Germinal center (tissue), 1 donor: ENCODE data around the gene CFAP45.

Source experiments
- DNase-seq: peaks from one replicate; pipeline ENCODE4 v3.0.0; 2012; ENCODE audit warnings: mixed read lengths, low spot score

Gene CFAP45

DNA sequence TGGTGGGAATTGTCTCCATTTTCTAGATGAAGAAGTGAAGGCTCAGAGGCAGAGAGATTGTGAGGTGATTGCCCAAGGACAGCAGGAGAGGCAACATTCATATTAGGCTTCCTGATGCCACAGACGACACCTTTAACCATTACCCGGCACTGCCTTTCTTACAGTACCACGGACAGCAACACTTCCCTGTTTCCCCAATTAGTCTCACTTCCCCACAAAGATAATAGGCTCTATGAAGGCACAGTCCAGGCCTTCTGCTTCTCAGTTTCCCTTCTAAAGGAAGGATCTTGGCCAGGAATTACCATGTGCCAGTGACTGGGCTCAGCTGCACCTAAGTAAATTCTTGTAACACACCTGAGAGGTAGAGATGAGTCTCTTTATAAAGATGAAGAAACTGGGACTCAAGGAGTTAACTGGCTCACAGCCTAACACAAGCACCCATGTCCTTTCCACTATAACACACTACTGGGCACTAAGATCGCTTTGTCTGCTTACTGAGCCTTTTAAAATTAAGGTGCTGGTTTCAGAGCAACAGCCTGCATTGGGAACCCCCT lies 35.8 kb upstream of the CFAP45 start:
- DNase-seq: peak; percentile 37

DNA sequence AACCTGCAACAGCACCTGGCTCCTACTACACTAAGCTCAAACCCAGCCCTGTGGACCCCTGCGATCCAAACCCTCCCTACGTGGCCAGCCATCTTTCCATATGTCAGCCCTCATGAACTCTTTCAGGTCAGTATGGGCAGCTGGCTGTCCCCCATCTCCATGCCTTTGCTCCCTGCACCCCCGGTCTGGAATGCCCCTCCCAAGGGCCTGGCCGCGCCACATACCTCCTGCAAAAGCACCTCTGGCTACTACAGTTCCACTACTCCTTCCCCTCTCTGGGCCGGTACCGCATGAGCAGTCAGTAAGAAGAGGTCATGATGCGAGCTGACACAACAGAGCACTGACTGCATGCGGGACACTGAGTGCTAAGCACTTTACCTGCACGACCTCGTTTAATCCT lies 35.3 kb upstream of the CFAP45 start:
- no peak for DNase-seq

DNA sequence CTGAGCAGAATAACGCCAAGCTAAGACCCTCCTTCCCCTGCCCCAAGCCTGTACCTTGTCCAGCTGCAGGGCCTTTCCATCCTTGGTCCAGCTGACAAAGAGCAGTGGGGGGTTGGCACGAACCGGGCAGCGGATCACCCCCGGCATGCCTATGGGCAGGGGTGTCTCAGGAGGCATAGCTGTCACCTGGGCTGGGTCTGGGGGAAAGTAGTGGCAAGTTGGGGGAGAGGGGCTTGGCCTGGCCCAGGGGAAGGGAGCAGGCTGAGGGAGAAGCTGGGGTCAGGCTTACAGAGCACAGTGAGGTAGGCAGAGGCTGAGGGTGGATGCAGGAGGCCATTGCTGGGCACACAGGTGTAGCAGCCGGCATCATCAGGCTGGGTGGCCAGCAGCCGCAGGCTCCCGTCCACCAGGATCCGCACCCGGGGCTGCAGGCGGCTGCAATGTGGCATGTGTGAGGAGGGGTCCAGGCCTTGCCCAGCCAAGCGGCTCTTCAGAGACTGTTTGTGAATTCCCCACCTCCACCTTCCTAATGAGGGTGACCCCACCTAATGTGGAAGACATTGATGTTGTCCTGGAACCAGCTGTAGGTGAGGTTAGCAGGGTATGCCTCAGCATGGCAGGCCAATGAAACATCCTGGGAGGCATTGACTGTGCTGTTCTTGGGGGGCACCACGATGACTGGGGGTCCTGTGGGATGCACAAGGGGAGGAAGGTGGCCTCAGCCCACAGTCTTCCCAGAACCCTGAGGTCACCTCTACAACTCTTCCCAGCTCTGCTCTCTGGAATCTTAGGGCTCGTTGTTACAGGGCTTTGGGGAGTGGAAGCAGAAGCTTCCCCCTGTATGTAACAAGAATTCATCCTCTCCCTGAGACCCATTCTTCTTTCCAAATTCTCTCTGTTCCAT lies 34.4 kb upstream of the CFAP45 start:
- no peak for DNase-seq

DNA sequence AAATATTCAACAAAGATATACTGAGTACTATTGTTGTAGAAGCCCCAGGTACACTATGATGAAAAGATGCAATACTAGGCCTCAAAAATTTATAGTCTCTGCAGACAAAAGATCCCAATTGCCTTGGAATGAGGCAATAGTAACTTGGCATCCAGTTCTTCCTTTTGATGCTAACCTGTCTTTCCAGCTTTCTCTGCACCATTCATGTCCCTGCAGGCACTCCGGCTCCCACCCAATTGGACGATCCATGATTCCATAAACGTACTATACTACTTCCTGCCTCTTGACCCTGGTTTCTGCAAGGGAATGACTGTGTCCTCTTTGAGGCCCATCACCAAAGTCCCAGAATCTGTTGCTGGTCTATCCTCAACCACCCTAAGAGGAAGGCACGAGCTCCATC lies 33.4 kb upstream of the CFAP45 start:
- no peak for DNase-seq

DNA sequence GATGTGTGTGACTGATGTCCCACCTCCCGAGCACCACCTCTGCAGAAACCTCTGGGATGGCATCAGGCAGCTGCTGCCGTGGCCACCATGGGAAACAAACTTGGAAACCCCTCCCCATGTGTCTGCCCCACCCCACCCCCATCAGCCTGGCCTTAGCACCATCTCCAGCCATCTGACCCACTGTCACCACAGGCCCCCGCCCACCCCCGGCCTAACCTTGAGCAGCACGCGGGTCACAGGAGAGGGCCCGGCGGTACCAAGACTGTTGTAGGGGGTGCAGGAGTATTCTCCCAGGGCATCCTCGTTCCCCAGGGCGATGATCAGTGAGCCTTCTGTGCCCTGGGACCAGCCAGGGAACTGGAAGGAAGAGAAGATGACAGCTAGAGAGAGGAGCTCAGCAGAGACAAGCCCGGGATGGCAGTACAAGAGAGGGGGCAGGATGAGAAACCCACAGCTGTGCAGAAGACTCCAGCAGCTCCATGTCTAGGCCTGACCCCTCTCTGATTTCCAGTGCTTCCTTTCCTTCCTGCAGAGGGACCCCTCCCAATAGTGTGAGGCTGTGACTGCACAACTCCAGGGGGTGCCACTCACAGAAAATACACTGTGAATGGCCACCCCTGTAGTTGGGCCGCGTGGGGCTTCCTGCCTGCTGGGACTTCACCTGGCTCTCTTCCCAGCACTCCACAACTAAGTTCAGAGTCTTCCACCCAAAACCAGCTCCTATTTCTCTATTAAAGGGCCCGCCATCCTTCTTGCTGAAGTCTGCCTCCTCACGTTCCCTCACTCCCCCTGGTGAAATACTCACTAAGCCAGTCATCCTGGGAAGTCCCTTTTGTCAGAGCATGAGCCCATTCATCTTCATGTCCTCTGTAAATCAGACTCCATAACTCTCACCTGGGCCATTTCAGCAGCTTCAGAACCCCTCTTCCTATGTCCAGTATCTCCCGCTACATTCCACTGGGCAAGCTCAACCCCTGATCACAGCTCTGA lies 32.6 kb upstream of the CFAP45 start:
- DNase-seq: no peak

DNA sequence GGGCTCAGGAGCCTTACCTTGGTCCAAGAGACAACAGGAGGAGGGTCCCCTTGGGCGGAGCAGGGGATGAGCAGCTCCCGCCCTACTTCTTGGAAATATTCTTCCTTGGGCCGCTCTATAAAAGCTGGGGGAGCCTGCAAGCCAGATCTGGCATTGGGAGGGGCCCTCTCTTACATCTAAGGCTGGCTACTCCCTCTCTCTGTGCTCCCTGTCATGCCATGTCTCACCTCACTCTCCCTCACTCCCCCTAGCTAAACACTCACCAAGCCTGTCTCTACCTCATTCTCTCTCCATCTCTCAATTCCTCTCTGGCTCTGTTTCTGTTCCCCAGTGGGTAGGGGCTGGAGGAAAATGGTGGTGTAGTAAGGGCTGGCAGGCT lies 31.8 kb upstream of the CFAP45 start:
- DNase-seq: no peak

DNA sequence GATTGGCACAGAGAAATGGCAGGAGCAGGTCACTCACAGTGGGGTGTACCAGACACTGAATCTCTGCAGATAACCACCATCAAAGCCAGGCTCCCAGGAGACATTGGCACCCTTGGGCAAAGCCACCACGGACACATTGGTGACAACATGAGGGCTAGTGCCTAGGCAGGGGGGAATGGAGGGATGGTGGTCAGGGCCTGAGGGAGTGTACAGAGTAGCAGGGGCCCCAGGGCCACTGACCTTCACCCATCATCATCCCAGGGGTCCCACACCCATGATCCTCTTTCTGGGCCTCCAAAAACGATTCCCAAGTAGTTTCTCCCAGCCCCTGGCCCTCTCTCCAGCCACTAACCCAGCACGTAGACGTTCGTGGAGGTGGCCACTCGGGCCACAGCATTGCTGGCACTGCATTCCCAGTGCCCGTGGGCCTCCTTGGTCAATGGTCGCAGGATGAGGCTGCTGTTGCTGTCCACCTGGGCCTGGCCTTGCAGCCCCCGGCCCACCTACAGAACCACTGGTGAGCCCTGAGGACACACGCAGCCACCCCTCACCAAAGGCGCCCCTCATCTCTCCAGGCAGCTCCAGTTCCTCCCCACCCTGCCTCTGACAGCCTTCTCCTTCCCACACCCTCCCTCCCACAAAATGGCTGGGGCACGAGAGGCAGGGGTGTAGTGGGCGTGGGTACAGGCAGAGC lies 31.3 kb upstream of the CFAP45 start:
- no peak for DNase-seq

DNA sequence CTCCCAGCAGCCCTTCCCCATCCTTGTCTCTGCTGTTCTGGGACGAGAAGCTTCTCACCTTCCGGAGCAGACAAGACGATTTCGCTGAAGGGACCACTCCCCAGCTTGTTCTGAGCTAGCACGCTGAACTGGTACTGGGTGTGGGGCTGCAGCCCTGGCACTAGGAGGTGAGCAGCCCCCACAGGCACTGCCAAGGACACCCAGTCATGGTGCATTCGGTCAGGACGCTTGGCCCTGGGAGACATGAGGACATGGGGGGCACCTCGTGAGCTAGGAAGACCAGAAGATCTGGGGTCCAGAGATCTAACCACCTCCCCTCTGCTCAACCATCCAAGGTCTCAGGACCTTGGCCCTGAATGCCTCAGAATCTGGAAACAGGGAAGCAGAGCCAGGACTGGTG lies 30.7 kb upstream of the CFAP45 start:
- no peak for DNase-seq

DNA sequence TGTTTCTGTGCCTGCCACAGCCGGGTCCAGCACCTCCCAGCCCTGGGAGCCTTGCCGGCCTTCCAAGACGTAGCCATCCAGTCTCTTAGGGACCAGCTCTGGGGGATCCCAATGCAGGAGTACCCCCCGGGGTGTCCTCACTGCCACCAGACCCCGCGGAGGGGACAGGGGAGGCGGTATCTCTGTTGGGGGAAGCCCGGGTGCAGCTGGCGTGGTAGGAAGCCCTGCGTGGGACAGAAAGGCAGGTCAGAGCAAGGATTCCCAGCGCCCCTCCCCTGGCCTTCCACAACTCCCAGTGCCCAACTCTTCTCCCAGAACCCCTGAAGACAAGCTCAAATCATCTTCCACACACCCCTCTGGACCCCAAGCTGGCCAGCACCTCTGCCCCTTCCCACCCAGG lies 30.3 kb upstream of the CFAP45 start:
- DNase-seq: no peak

DNA sequence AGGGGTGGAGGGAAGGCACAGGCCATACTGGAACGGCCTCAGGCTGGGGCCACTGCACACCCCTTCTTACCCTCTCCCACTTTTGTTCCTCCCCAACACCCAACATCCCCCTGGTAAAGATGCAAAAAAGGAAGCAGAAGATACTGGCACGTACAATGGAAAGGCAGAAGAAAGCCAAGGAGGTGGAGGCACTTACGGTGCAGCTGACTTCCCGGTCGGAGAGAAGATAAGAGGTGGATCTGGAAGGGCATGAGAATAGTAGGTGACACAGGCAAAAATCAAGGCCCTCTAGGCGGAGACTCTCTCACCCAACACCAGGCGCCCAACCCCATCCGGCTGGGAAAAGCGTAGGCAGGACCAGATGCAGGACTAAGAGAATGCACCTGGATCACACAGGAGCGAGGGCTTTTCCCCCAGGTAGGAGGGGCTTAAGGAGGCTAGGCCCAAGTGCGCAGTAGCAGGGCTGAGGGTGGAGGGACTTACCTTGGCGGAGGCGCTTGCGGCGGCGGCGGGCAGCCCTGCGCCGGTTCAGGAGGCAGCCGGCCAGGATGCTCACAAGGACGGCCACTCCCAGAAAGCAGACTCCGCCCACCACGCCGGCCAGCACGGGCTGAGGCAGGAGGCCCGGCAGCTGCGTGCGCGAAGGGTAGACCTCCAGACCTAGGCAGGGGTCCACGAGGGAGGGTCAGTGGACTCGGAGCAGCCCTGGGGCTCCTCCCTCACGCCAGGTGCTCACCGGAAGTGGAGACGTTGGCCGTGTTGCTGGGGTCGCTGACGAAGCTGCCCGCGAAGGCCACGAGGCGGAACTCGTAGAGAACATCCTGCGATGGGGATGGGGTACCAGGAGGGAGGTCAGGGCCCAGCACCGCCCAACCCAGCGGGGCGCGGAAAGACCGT lies 29.4 kb upstream of the CFAP45 start:
- no peak for DNase-seq

DNA sequence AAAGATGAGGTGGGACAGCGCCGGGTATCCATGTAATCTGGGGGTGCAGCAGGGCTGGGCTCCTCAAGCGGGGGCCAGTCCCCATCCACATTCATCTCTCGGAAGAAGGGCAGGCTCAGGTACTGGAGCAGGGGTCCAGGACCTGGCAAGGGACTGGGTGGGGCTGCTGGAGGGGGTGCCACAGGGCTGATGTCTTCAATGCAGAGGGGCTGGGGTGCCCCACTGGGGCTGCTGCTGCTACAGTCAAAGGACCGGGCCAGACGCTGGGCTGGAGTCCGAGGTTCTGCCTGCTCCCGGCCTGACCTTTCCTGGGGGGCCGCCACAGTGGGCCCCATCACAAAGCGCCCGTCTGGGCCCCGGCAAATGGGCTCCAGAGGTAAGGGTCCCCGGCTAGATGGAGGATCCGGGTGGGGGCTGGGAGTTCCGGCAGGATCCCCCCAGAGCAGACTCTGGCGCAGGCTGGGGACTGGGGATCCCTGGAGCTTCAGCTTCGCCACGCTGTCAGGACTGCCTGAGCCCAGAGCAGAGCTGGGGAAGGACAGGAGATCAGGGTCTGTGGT lies 28.6 kb upstream of the CFAP45 start:
- DNase-seq: no peak

DNA sequence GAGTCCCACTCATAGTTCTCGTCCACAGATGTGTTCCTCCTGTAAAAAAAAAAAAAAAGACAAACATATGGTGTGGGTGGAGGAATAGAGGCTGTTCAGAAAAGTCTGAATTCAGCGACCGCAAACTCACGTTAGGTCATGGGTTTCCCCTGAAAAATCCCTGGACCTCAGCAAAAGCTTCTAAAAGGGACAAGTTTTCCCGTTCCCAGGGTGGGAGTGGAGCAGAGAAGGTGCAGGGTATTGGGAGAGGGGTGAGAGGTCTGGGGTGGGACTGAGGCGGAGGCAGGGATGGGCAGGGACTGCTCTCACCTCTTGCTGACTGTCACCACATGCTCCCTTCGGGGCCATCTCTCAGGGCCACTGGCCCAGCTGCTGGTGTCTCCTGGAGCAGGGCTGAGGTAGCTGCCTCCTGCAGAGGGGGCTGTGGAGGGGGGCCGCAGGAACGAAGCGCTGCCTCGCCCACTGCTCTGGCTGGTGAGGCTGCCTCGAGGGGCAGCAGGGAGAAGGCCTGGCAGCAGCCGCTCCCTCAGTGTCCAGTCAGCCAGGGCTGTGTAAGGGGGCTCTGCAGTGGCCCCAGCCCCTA lies 28.0 kb upstream of the CFAP45 start:
- DNase-seq: no peak

DNA sequence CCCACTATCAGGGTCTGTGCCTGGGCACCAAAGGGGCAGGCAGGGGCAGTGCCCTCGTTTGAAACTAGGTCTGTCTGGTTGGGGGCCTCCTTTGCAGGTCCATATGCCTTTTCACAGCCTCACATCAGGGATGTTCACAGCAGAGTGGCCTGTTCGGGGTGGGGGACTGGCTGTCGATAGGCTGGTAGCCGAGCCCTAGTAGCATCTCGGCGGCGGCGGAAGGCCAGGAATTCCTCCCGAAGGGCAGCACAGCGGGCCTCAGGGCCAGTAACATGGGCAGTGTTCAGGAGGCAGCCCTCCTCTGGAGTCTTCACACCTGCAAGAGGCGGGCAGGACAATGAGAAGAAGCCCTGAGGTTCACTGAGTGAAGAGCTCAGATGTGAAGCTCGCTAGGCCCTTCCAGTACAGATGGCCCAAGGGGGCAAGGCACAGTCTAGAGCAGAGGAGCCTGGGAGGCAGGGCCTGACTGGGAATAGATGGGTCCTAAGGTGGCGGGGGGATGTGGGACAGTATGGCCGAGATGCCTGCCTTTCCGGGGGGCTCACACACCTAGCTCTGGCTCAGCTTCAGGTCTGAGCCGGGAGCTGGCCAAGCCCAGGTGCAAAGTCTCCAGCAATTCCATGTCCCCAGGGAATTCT lies 27.4 kb upstream of the CFAP45 start:
- no peak for DNase-seq

DNA sequence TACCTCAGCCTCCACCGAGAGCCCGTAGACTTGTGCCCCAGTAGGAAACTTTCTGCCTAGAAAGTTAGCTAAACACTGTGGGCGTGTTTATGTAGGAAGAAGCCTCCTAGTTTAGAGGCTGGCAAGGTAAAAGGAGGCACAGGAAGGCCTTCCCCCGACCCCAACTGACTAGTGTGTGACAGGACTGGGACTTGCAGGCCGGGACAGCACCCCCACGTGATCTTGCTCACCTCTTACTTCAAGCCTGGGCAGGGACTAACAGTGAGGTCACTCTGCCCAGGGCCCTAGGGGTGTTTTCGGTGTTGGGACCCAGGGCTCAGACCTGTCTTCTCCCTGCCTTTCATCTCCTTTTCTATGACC lies 25.7 kb upstream of the CFAP45 start:
- no peak for DNase-seq

DNA sequence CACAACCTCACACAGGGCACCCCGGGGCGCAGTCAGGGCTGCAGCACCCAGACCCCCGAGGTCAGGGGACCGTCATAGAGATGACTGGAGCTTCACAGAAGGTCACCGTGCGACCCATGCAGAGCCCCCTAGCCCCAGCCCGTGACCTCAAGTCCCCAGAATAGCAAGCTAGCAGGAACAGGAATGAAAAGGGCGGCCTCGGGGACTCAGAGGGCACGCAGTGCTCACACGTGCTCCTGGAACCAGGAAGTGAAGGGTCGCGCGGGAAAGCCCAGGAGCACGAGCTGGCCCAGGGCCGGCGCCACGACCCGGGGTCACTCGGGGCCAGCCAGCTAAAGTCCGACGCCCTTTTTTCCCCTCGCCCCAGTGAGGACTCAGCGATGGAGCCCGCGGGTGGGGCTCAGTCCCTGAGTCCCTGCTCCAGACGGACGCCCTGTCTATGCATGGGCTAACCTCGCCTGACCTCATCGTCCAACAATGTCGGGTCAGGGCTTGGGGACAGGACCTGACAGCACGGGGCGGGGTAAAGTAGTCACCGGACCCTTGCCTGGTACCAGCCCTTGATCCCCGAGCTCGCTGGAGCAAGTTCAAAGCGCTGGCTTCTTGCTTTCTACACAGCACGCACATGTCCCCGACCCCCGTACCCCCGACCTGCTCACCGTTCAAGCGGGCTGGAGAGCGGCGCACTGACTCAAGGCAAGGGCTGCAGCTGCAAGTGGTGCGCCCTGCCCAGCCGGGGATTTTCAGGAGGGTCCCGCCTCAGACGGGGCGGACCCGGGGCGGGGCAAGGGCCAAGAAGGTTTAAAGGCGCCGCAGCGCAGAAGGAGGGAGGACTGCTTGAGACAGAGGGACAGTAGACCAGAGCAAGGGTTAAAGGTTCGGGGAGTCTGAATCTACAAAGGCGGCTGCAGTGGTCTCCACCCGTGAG lies 25.1 kb upstream of the CFAP45 start, which contains the start of gene TAGLN2:
TSS of gene TAGLN2 (minus strand) at position 717 of the 928 bp plus-strand sequence. CDS start 4,998 bp downstream, outside the sequence.
- DNase-seq: peak; percentile 92

DNA sequence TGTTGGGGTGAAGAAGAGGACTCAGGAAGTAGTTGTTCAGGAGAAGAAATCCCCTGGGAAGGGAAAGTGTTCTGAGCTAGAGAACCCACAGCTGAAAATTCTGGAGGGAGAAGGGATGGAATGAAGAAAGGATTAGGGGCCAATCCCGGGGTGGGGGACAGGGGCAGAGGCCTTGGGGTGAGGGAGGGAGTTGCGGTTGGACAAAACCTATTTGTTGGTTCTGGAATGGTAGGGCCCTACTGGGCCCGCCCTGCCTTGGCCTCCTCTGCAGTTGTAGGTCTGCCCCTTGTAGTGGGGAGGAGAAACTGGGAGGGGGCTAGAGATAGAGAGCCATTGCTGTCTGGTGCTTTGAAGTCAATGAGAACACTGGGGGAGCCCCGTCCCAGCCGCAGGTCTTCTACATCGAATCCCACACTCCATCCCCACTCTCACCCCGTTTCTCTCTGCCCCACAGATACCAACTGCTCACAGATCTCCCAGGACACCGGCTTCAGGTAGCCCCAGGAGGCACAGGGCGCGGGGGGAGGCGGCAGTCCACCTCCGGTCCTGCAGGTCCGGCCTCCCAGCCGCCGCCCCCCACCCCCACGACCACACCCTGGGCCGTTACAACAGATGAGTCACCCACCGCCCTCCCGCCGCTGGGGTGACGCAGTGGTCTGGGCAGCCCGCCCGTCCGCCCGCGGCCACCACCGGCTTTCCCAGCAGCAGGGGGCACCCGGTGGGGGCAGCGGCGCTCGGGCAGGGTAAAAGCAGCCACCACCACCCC lies 24.2 kb upstream of the CFAP45 start:
- DNase-seq: peak; percentile 59

DNA sequence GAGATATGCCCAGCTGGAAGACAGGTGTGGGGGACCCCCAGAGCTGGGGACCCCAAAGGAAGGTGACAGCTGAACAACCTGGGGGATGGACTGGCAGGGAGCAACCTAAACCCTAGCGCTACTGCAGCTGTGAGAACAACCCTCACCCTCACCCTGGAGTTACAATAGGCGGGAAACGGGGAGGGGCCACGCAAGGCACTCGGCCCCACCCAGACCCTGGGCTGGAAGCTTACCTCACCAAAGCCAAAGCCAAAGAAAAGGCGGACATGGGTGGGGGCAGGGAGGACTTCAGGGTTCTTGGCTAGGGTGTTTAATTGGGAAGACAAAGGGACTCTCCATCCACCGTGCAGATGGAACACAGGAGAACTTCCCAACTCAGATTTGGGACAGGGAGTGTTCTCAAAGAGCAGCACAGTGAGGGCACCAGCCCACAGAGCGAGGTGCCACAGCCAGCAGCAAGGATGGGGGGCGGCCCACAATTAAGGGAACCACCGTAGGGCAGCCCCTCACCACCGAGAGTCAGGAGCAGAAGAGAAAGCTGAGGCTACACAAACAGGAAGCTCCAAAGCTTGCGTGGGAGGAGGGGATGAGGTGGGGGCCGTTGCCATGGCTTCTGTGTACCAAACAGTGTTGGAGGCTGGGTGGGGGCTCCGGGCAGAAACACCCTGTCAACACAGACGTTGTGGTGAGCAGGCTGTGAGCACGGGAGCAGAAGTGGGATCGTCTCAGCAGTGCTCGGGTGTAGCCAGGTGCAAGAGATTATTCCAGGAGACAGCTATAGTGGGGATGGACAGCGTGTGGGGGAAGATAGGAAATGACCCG lies 23.4 kb upstream of the CFAP45 start:
- DNase-seq: peak; percentile 86
